GM12891 (cell line): ENCODE data around the gene TRIM7.

Source experiments
- PAX5 ChIP-seq: IDR thresholded peaks from 2 replicates; pipeline ENCODE4 v1.6.1; 2011; ENCODE audit warnings: low read length, moderate library complexity, mild to moderate bottlenecking; ENCODE audit not compliant: insufficient read depth, severe bottlenecking
- POLR2A ChIP-seq: IDR thresholded peaks from 2 replicates; pipeline ENCODE4 v1.6.1; 2011; ENCODE audit warnings: low read depth, low read length, control low read depth
- POLR2AphosphoS5 ChIP-seq: IDR thresholded peaks from 2 replicates; pipeline ENCODE4 v1.6.1; 2011; ENCODE audit warnings: low read depth, low read length, control low read depth
- POU2F2 ChIP-seq: IDR thresholded peaks from 2 replicates; pipeline ENCODE4 v1.6.1; 2011; ENCODE audit warnings: low read depth, mild to moderate bottlenecking, control low read depth, low read length, moderate library complexity
- SPI1 ChIP-seq: IDR thresholded peaks from 2 replicates; pipeline ENCODE4 v1.6.1; 2011; ENCODE audit warnings: low read depth, low read length, control low read depth
- TAF1 ChIP-seq: IDR thresholded peaks from 2 replicates; pipeline ENCODE4 v1.6.1; 2011; ENCODE audit warnings: low read depth, low read length, control low read depth

- TF ChIP-seq TAF1 (no peak), POLR2AphosphoS5 (no peak), POLR2A (no peak), SPI1 (no peak), POU2F2 (no peak), PAX5 (no peak)
These were observed 37.0 kb upstream of the TRIM7 start for GRCh38 chr5:181242031-181242451.
